HG03575 (cell line): ENCODE results near the gene MLH3.

ENCODE experiments used
- ATAC-seq: cut with Tn5 transposase; IDR thresholded peaks from one replicate; pipeline ENCODE4 v1.9.1; 2021; ENCODE audit not compliant: unreplicated experiment, insufficient number of reproducible peaks, low FRiP score; ENCODE audit errors: extremely low read depth

Gene MLH3

GRCh38 chr14:75044322-75044721, 6.9 kb downstream of the MLH3 start:
- ATAC-seq = no peak

GRCh38 chr14:75042035-75042434, 9.2 kb downstream of the MLH3 start:
- ATAC-seq = no peak

- ATAC-seq = no peak
Measured at GRCh38 chr14:75041613-75042012, 9.7 kb downstream of the MLH3 start.

GRCh38 chr14:75040959-75041358, 10.3 kb downstream of the MLH3 start:
- no peak for ATAC-seq

- ATAC-seq = no peak
Measured at GRCh38 chr14:75040507-75040906, 10.8 kb downstream of the MLH3 start.

- ATAC-seq = no peak
Measured at GRCh38 chr14:75032939-75033338, 18.3 kb downstream of the MLH3 start.

GRCh38 chr14:75030147-75030546, 21.1 kb downstream of the MLH3 start:
- no peak for ATAC-seq

GRCh38 chr14:75025876-75026275, 25.4 kb downstream of the MLH3 start:
- ATAC-seq = no peak

- no peak for ATAC-seq
Measured at GRCh38 chr14:75025082-75025481, 26.2 kb downstream of the MLH3 start.

- no peak for ATAC-seq
Measured at GRCh38 chr14:75023108-75023507, 28.2 kb downstream of the MLH3 start.

GRCh38 chr14:75022655-75023054, 28.6 kb downstream of the MLH3 start:
- ATAC-seq = no peak

GRCh38 chr14:75018694-75019093, 32.6 kb downstream of the MLH3 start:
- ATAC-seq = no peak

GRCh38 chr14:75016815-75017214, 34.5 kb downstream of the MLH3 start:
- no peak for ATAC-seq

GRCh38 chr14:75015496-75015895, 35.8 kb downstream of the MLH3 start:
- no peak for ATAC-seq

- ATAC-seq = no peak
Measured at GRCh38 chr14:75013290-75013689, 38.0 kb downstream of the MLH3 start.

- ATAC-seq = no peak
Measured at GRCh38 chr14:75011356-75011994, 39.8 kb downstream of the MLH3 start.

GRCh38 chr14:75010472-75011093, 40.7 kb downstream of the MLH3 start:
- no peak for ATAC-seq

- no peak for ATAC-seq
Measured at GRCh38 chr14:75009176-75009575, 42.1 kb downstream of the MLH3 start.

GRCh38 chr14:75005357-75005756, 45.9 kb downstream of the MLH3 start:
- ATAC-seq = no peak

- ATAC-seq = no peak
Measured at GRCh38 chr14:75003250-75004027, 47.8 kb downstream of the MLH3 start.
